Stimulated activated CD4-positive, alpha-beta T cell treated with anti-CD3 and anti-CD28 coated beads, Interleukin-12 subunit alpha, Interleukin-12 subunit beta, amount 100 ng/mL, for 48 hours (primary cell): ENCODE measurements around the gene PSME2.

Source experiments
- DNase-seq, 3 donors: peaks; one replicate each; pipeline ENCODE4 v3.0.0-alpha.2; 2020; ENCODE audit warnings: low read depth in 2 of 3, low spot score in 1 of 3

Gene PSME2

GRCh38 chr14:24179961-24180796, 33.8 kb upstream of the PSME2 start:
- no peak for DNase-seq

GRCh38 chr14:24179294-24179960, 33.0 kb upstream of the PSME2 start:
- DNase-seq, result no peak

DNA sequence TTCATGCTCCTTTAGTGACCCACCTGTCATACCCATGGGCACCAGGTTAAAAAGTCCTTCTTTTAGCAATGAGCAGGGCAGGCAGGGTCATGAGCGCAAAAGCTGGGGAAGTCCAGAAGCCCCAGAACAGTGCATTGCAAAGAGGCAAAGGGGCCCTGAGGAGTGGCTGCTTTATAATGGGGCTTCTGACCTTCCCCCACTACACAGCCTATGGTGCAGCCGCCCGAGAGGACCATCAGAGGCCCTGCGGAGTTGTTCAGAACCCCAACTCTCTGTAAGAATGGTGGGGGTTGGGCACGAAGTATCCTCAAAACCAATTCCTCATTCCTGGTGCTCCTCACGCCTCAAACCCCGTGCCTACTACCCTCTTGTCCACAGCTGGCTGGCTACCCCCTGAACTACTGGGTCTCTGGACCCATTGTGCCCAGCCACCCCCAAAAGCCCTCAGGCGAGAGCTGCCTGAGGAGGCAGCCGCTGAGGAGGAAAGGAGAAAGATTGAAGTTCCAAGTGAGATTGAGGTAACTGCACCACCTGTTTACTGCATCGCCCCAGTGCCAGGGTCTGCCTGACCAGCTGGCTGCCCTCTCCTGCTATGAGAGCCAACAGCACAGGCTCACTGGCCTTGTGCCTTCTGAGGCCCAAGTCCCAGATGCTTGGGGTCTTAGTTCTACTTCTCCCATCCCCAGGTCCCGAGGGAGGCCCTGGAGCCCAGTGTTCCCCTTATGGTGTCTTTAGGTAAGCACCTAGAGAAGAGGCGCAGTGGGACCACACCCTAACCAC, 32.2 kb upstream of the PSME2 start:
- no peak for DNase-seq

- no peak for DNase-seq
Measured at GRCh38 chr14:24177891-24178290, 31.5 kb upstream of the PSME2 start.

DNA sequence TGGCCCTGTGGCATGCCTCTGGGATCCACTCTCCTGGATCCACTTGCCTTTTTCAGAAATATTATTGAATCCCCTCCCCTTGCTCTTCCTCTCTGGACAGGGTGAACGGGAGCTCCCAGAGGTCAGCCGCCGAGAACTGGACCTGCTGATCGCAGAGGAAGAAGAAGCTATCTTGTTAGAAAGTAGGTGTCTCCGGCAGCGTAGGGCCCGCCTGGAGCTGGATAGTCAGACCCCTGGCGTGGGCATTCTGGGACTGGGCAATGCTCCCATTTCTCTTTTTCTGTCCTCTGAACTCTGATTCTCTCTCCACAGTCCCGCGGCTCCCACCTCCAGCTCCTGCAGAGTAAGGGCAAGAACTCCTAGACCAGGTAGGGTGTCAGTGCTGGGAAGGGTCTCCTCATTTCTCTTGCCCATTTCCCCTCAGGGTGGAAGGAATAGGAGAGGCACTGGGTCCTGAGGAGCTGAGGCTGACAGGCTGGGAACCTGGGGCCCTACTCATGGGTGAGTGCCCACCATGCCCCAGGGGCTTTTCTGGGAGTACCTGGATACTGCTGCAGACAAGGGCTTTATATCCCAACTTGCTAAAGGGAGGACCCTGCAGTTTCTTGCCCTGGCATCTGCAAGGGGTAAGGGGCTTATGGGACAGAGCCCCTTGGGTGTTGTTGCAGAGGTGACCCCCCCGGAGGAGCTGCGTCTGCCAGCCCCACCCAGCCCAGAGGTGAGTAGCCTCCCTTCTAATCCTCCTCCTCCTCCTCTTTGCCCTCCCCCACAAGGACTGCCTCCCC, 30.8 kb upstream of the PSME2 start:
- no peak for DNase-seq

DNA sequence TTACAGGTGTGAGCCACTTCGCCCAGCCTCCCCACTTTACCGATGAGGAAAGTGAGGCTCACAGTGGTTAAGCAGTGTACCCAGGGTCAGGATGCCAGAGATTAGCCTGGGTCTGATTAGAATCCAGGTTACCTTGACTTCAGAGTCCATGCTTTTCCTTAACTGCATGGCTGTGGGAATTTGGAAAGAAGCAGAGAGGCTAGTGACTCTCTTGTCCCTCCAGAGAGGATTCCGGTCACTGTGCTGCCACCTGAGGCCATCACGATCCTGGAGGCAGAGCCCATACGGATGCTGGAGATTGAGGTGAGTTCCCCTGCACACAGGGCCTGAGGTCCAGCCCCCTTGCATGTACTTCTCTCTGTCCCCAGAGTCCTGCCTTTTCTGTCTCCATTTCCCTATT, 30.2 kb upstream of the PSME2 start:
- no peak for DNase-seq

GRCh38 chr14:24172871-24173281, 26.5 kb upstream of the PSME2 start:
- DNase-seq, result no peak

DNA sequence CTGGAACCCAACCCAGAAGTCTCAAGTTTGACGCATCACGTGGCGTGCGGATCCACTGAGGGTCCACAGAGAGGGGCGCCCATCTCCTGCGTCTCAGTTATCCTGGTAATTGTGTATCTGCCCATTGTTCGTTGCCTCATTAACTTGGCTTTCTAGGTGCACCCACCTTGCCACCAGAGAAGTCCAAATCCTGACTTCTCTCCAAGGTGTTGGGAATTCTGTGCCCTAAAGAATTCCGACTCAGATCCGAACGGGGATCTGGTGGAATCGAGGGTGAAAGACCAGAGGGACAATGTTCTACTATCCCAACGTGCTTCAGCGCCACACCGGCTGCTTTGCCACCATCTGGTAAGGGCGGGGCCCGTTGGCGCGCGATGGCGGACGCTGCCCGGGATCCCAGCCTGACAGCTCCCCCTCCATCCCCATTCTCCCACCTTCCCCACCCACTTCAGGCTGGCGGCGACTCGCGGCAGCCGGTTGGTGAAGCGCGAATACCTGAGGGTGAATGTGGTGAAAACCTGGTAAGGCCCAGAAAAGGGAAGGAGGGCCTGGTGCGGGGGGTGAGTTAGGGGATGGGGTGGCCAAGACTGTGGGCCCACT, 26.0 kb upstream of the PSME2 start:
- DNase-seq, result no peak

DNA sequence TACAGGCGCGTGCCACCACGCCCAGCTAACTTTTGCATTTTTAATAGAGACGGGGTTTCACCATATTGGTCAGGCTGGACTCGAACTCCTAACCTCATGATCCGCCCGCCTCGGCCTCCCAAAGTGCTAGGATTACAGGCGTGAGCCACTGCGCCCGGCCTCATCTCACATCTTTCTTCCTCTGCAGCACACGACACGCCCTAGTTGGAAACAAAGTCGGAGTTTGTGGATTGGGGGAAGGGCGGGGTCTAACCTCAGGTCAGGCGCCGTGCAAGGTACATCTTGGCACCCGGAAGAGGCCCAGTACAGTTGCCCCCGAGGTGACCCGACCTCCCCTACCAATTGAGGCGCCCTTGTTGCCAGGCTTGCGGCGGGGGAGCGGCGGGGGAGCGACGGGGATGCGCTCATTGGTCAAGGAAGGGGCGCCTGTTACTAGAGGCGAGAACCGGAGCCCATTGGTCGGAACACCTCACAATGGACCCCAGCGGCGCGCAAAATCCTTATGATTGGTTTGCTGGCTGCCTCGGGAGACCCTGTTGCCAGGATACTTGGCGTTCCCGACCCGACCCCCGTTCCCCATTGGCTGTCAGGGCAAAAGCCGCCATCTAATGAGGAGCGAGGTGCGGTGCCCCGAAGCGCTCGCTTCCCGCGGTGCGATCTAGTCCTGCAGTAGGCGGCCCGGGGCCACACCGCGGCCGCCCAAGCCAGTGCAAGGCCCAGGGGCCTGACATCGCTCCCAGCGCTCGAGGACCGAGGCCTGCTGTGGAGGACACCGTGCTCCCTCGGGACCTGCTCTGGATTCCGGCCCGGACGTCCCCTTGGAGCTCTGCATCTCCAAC, 25.2 kb upstream of the PSME2 start, which contains the start of gene REC8:
REC8 (plus strand) TSS at position 659 of the 839 bp plus-strand sequence. CDS start 473 bp downstream, outside the sequence.
- peak; percentile 33 to 60 (median 48) for DNase-seq

DNA sequence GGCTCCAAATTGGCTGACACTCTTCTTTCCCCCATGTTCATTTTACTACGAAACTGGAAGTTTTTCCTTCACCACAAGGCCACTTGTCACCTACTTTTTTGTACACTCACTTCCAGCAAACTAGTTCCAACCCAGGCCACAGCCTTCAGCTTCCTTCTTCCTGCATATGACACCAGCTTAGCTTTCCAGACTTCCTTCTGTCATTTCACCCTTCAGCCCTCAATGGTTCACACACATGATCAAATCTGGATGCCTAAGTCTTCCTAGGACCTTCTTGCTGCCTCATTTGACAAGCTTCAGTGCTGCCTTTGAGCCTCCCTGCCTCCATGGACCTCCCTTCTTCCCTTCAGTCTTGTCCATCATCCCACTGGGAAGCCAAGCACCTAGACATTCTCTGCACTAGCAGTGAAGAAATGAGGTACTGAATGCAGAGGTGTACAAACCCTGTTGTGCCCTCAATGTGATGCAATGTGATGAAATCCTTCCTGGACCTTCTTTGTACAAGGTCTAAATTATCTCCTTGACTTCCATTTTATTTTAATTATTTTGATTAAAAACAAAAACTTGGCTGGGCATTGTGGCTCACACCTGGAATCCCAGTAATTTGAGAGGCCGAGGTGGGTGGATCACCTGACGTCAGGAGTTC, 21.2 kb upstream of the PSME2 start:
- no peak for DNase-seq

GRCh38 chr14:24165785-24166184, 19.4 kb upstream of the PSME2 start:
- no peak for DNase-seq

- no peak for DNase-seq
Measured at GRCh38 chr14:24164518-24164991, 18.1 kb upstream of the PSME2 start.

- DNase-seq, result peak in 1 of 3 donors; percentile 26
Measured at GRCh38 chr14:24162093-24162492, 15.7 kb upstream of the PSME2 start.

DNA sequence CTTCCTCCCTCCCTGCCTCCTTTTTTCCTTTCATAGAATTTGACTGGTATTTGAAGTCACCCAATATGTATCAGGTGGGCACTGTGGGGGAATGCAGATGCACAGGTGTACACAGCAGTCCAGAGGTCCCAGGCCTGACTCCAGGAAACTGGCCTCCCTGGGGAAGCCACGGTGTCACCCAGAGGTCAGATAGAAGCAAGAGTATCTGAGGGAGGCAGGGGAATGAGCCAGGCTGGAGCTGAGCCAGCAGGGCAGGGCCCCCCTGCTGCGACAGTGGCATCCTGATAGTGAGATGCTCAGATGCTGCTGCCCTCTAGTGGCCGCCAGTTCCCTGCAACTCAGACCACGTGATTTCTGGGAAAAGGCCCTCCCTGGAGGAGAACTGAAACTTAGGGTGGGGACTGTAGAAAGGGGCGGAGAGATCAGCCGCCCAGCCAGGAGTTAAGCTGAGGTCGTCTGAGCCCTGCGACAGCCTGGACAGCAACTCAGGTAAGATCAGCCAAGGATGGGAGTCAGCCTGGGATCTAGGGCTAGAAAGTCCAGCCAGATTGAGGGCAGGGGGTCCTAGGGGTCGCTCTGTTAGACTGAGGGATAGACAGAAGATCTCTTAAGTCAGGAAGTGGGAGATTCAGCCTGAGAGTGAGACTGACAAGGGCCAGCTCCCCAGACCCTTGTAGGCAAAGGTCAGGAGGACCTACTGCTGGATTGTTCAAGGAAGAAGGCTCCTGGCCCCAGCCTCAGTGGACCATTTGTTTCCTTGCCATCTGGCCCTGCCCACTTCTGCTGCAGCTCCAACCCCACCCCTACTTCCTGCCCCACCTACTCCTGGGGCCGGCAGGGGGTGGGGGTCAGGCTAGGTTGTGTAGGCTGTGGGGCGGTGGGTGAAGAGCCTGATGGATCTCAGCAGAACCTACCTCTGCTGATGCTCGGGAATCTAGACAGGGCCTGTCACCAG, 14.7 kb upstream of the PSME2 start, which contains the start of gene IRF9:
IRF9 (plus strand) TSS at position 416 of the 955 bp plus-strand sequence. CDS start 880 bp downstream, outside the sequence.
- DNase-seq, result peak; percentile 92 to 100 (median 98)

- no peak for DNase-seq
Measured at GRCh38 chr14:24160499-24160849, 14.1 kb upstream of the PSME2 start.

DNA sequence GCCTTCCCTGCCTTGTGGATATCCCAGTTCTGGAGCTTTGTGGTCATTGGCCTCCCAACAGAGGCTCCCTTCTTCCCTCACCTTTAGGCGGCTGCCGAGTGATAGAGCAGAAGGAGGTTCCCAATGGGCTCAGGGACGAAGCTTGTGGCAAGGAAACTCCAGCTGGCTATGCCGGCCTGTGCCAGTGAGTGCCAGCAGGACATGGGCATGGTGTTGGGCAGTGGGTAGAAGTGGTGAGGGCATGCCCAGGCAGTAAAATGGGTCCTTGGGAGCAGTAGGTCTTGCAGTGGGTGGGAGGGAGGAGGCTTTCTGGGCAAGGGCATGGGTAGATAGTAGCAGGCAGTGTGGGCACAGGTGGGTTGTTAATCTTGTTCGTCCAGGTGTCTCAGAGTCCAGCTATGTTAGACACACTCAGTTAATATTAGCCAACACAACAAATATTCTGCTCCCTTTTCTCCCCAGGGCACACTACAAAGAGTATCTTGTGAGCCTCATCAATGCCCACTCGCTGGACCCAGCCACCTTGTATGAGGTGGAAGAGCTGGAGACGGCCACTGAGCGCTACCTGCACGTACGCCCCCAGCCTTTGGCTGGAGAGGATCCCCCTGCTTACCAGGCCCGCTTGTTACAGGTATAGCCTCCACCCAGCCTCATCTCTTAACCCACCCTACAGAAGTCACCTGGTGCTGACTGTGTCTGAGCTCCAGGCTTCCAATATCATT, 13.5 kb upstream of the PSME2 start:
- no peak for DNase-seq

- DNase-seq, result no peak
Measured at GRCh38 chr14:24157331-24157730, 10.9 kb upstream of the PSME2 start.
